Measurements from ENCODE around the gene AHCYL2.

AHCYL2 gene

DNA sequence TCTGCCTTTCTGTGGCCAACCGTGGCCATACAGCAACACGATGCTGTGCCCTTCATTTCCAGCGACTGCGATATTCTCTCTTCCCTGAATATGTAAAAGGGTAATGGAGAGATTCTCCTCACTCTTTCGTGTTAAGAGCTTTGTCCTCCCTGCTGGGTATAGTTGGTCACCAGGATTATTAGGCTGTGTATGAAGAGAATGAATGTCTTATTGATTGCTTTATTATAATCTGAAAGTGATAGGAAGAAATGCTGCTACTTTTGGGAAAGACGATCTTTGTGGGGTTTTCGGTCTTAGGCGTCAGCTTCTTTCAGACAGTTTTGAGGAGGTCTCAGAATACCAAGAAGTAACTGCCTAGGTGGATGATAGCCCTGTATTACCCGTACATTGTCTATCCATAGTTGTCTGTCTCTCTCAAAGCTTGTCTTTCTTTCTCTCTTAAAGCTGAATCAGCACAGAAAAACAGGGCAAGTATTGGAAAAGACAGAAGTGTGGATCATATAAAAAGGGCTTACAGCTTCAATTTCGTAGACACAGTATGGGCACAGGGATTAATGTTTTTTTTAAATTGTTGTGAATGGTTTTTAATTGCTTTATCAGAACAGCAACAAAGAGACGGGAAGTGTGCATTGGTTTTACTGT lies 1.2 kb downstream of the AHCYL2 start:
- CTCF ChIA-PET, result interaction anchor here (0.9 to 2.0 kb wide), 5 partner anchors 12 to 150 kb away, joined by 3 to 6 read pairs (median 5); no protein-coding TSS in a partner anchor
- DNase-seq (ENCODE audit: extremely low spot score), result no peak
- POLR2A ChIA-PET, result no interaction called here
- TF ChIP-seq, protein P1, sequence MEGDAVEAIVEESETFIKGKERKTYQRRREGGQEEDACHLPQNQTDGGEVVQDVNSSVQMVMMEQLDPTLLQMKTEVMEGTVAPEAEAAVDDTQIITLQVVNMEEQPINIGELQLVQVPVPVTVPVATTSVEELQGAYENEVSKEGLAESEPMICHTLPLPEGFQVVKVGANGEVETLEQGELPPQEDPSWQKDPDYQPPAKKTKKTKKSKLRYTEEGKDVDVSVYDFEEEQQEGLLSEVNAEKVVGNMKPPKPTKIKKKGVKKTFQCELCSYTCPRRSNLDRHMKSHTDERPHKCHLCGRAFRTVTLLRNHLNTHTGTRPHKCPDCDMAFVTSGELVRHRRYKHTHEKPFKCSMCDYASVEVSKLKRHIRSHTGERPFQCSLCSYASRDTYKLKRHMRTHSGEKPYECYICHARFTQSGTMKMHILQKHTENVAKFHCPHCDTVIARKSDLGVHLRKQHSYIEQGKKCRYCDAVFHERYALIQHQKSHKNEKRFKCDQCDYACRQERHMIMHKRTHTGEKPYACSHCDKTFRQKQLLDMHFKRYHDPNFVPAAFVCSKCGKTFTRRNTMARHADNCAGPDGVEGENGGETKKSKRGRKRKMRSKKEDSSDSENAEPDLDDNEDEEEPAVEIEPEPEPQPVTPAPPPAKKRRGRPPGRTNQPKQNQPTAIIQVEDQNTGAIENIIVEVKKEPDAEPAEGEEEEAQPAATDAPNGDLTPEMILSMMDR (IDR thresholded peaks at IDR 0.05; ENCODE audit: control extremely low read depth, extremely low read depth, low read depth, missing control alignments), result no peak

DNA sequence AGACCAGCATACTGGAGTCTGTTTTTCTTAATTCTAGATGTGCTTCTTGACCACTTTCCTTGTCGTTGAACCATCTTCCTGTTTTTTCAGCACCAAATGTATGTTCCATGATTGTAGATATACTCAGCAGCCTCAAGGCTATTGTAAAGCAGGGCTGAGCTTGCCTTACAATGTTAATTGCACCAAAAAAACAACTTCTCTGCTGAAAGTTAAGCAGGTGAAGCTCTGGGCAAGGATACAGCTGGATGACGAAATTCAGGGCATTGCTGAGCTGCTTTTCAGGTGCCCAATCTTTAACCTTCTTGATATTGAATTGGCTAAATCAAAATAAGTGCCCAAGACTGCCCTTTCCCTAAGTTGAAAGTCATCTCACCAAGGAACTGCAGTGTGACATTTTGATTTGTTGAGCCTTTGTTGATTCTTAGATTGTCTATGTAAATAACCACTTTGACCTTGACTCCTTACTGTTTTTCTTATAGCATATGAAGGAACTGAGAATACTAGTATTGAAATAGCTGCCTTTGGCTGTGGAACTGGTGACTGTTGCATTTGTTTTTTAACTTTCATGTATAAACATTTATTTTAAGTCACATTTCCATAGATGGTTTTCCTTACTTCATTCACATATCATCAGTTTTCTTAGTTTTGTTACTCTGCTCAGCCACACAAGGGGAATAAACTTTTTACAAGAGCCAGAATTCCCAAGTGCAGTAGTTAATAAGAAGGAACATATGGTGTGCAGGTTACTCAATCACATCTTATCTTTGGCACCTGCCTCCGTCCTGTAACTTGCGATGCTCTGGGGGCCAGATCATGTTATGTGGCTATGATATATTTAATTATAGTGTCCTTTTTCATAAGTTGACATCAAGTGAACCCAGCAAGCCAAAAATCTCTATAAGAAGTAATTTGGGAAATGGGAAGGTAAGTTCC lies 3.1 kb downstream of the AHCYL2 start:
- TF ChIP-seq, protein P1 (IDR thresholded peaks at IDR 0.05; ENCODE audit: control extremely low read depth, extremely low read depth, low read depth, missing control alignments), result no peak
- CTCF ChIA-PET, result interaction anchor here (0.9 to 10.1 kb wide), 2 partner anchors 9 to 10 kb away, joined by 3 to 59 read pairs; no protein-coding TSS in a partner anchor
- POLR2A ChIA-PET, result interaction anchor here (0.6 kb wide), 1 partner anchor 383 kb away, joined by 3 read pairs; no protein-coding TSS in a partner anchor
- DNase-seq (ENCODE audit: extremely low spot score), result no peak

GRCh38 chr7:129228633-129229032 lies 3.8 kb downstream of the AHCYL2 start:
- TF ChIP-seq, protein P1 (IDR thresholded peaks at IDR 0.05; ENCODE audit: control extremely low read depth, extremely low read depth, low read depth, missing control alignments), result no peak
- ChIA-PET POLR2A (no interaction called here), CTCF (interaction anchor here (2.0 to 10.1 kb wide), 2 partner anchors 10 to 18 kb away, joined by 7 to 59 read pairs; no protein-coding TSS in a partner anchor)
- DNase-seq (ENCODE audit: extremely low spot score), result no peak

DNA sequence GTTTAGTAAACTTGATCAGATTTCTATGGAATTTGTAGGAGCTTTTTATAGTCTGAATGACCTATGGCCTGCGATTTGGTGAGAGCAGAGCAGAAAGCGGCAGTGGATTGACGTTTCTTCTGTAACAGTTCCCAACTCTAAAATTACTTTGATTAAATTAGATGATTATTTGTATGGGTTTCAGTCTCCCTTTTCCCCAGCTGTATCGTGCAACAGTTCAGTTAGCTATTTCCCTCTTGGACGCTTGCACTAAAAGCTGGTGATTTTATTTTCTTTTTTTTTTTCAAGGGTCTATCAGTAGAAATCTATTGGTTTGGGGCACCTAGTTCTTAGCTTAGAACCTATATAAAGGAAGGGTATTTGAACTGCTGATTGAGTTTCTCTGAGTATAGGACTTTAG lies 6.8 kb downstream of the AHCYL2 start:
- TF ChIP-seq, protein P1 (IDR thresholded peaks at IDR 0.05; ENCODE audit: control extremely low read depth, extremely low read depth, low read depth, missing control alignments), result no peak
- ChIA-PET CTCF (interaction anchor here (0.6 to 10.1 kb wide), 10 partner anchors 10 to 326 kb away, joined by 3 to 59 read pairs (median 4); no protein-coding TSS in a partner anchor), POLR2A (no interaction called here)
- no peak for DNase-seq (ENCODE audit: extremely low spot score)

DNA sequence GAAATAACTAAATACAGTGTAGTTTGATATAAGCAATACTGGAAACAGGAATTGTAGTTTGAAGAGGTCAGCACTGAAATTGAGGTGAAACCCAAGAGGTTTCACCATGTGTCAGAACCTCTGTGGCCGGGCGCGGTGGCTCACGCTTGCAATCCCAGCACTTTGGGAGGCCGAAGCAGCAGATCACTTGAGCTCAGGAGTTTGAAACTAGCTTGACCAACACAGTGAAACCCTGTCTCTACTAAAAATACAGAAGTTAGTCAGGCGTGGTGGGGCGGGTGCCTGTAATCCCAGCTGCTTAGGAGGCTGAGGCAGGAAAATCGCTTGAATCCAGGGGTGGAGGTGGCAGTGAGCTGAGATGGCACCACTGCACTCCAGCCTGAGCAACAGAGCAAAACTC lies 13.7 kb downstream of the AHCYL2 start:
- ChIA-PET POLR2A (no interaction called here), CTCF (interaction anchor here (0.7 to 2.3 kb wide), 14 partner anchors 10 to 233 kb away, joined by 3 to 12 read pairs (median 4); no protein-coding TSS in a partner anchor)
- no peak for DNase-seq (ENCODE audit: extremely low spot score)
- TF ChIP-seq, protein P1 (IDR thresholded peaks at IDR 0.05; ENCODE audit: control extremely low read depth, extremely low read depth, low read depth, missing control alignments), result no peak

- CTCF ChIA-PET, result interaction anchor here (2.3 kb wide), 1 partner anchor 31 kb away, joined by 12 read pairs; no protein-coding TSS in a partner anchor
- TF ChIP-seq, protein P1 (IDR thresholded peaks at IDR 0.05; ENCODE audit: control extremely low read depth, extremely low read depth, low read depth, missing control alignments), result no peak
- no peak for DNase-seq (ENCODE audit: extremely low spot score)
- POLR2A ChIA-PET, result no interaction called here
Observed at GRCh38 chr7:129240119-129240820, 15.4 kb downstream of the AHCYL2 start.

Data from GM10248 (cell line).